Stimulated activated CD4-positive, alpha-beta T cell treated with anti-CD3 and anti-CD28 coated beads, Interleukin-4, amount 100 ng/mL, for 1 hour (primary cell): ENCODE results near the gene RPS17.
"Not testable (repeated sequence)": the region's sequence is repeated elsewhere in the genome, so short reads cannot be mapped to it uniquely, and the experiment has no call there.

Experiments
- DNase-seq: peaks from one replicate; pipeline ENCODE4 v3.0.0-alpha.2; 2020

The RPS17 gene

GRCh38 chr15:82545002-82545401, 4.7 kb upstream of the RPS17 start:
- no peak for DNase-seq

- DNase-seq = no peak
These were observed 4.2 kb upstream of the RPS17 start for GRCh38 chr15:82544431-82544830.

DNA sequence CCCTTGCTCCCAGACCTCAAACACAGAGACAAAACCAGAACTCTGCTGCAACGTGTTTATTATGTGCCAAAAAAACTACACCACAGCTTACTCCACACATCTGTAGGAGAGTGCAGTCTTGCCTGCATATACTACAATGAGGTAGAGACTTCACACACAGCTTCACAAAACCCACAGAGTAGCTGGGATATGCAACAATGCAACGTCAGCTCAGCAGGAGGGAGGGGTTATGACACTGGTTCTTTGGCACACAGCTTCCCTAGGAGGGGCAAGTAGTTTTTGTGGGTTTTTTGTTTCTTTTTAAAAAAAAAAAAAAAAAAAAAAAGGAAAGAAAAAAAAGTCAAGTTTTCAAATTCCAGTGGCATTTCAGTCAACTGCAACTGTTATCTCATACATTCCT, 2.9 kb upstream of the RPS17 start:
- no peak for DNase-seq

- no peak for DNase-seq
These were observed 751 bp upstream of the RPS17 start for GRCh38 chr15:82540984-82541431.

DNA sequence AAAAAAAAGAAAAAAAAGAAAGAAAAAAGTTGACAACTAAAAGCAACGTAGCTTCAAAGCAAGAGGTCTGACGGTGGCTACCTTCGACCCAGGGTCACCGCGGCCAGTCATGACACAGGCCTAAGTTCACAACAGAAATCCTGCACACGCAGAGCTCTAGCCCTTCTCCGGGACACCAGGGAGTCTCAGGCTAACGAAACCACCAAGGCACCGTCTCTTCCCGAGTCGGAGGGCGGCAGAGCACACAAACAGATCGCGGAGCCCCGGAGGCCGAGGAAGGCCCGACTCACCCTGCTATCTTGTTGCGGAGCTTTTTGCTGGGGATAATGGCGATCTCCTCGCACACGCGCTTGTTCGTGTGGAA, 584 bp downstream of the RPS17 start:
- DNase-seq = no peak

- peak; percentile 33 for DNase-seq
These were observed 1.1 kb downstream of the RPS17 start for GRCh38 chr15:82538961-82539690.

- no peak for DNase-seq
These were observed 2.8 kb downstream of the RPS17 start for GRCh38 chr15:82537351-82537908.

- no peak for DNase-seq
These were observed 3.6 kb downstream of the RPS17 start for GRCh38 chr15:82536409-82537350.

- no peak for DNase-seq
These were observed 4.5 kb downstream of the RPS17 start for GRCh38 chr15:82535566-82536408.

- not testable (repeated sequence) for DNase-seq
These were observed 5.1 kb downstream of the RPS17 start for GRCh38 chr15:82535151-82535550.

DNA sequence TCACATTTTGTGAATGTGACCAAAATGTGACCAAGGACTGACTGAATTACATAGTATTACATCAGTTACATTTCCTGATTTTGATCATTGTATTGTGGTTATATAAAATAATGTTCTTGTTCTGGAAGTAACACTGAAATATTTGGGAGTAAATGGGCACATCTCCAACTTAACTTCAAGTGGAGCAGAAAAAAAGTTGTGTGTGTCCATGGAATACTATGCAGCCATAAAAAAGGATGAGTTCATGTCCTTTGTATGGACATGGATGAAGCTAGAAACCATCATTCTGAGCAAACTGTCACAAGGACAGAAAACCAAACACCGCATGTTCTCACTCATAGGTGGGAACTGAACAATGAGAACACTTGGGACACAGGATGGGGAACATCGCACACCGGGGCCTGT, 5.8 kb downstream of the RPS17 start:
- DNase-seq = not testable (repeated sequence)

DNA sequence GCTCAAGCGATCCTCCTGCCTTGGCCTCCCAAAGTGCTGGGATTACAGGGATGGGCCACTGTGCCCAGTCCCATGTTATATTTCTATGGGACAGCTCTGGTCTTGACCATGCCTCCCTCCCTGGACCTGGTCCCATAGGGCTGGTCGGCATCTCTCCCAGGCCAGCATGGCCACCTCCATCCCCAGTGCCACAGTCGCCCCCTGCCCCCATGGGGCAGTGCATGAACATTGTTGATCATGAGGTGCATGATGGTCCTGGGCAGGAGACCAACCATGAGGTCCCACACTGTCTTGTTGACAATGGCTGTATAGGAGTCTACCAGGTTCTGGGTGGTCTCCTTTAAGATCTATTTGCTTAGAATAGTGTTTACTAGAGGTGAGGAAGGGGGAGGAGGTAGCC, 6.5 kb downstream of the RPS17 start:
- DNase-seq = no peak

- DNase-seq = no peak
These were observed 7.2 kb downstream of the RPS17 start for GRCh38 chr15:82532991-82533481.

GRCh38 chr15:82532383-82532990, 7.8 kb downstream of the RPS17 start:
- no peak for DNase-seq

- no peak for DNase-seq
These were observed 8.5 kb downstream of the RPS17 start for GRCh38 chr15:82531496-82532382.

- peak; percentile 64 for DNase-seq
These were observed 9.5 kb downstream of the RPS17 start for GRCh38 chr15:82530606-82531379.

GRCh38 chr15:82530006-82530405, 10.3 kb downstream of the RPS17 start:
- no peak for DNase-seq

DNA sequence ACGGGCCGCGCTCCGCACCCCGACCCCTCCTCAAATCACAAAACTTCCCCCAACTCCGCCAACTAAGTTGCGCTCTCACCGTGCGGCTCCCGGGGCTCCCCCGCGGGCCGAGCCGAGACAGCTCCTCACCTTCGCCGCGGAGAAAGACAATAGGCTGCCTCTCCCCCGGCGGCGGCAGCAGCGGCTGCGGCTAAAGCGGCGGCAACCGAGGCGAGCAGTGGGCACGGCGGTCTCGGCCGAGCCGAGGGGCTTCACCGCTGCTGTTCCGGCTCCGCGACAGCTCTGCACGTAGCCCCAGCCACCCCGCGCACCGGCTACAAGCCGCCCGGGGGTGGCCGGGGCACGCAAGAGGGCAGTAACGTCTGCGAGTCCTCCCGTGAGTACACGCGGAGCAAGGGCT, 26.7 kb downstream of the RPS17 start:
- DNase-seq = not testable (repeated sequence)

DNA sequence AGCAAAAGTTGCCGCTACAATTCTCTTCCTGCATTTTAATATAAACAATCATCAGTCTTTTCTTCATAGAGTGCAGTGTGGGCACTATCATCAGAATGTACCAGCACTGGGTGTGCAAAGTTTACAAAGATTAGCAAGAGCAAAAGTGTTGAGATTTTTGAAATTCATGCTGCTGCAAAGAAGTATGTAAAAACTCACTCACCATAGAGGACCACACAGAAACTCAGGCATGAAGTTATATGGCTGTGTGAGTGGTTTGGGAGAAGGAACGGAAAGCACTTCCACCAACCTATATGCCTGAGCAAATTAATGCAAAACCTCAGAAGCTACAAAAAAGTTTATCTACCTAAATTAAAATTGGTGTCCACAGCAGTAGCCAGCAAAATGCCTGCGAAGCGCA, 32.6 kb downstream of the RPS17 start:
- not testable (repeated sequence) for DNase-seq

DNA sequence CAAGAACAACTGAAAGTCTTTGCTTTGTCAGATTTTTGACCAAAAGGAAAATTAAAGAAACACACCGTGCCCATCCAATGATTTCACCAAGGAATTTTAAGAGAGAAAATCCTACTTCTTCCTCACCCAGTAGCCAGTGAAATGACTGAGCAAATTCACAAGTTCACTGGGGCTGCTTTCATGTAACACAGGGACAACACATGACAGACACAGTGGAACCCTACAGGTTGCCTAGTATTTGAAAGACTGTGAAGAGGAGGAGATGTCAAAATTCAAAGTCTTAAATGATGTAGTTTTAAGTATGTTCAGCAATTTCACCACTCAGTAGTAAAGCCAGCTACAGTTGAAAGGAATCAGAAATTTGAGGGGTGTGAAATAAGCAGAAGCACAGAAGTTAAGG, 33.2 kb downstream of the RPS17 start:
- not testable (repeated sequence) for DNase-seq
